ENCODE measurements around the gene SLC38A10.

DNA sequence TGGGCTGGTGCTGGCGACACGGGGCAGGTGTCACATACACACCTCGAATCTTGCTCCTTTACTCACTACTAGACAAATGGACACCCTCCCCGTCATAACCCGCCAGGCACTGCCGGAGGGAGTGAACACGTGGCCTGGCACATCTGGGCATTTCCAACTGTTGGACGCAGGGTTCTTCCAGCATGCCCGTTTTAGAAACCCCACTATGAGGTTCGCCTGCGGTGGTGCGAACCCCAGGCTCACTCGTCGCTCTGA, 65.5 kb downstream of the SLC38A10 start:
- TF ChIP-seq, protein P1, sequence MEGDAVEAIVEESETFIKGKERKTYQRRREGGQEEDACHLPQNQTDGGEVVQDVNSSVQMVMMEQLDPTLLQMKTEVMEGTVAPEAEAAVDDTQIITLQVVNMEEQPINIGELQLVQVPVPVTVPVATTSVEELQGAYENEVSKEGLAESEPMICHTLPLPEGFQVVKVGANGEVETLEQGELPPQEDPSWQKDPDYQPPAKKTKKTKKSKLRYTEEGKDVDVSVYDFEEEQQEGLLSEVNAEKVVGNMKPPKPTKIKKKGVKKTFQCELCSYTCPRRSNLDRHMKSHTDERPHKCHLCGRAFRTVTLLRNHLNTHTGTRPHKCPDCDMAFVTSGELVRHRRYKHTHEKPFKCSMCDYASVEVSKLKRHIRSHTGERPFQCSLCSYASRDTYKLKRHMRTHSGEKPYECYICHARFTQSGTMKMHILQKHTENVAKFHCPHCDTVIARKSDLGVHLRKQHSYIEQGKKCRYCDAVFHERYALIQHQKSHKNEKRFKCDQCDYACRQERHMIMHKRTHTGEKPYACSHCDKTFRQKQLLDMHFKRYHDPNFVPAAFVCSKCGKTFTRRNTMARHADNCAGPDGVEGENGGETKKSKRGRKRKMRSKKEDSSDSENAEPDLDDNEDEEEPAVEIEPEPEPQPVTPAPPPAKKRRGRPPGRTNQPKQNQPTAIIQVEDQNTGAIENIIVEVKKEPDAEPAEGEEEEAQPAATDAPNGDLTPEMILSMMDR (optimal IDR thresholded peaks at IDR 0.05 in 1 of 3, IDR thresholded peaks at IDR 0.05 in 1 of 3, conservative IDR thresholded peaks at IDR 0.05 in 1 of 3; ENCODE audit: extremely low read depth in 1 of 3, insufficient read depth in 2 of 3, low read length in 3 of 3), result no peak
- TF ChIP-seq EZH2 (IDR thresholded peaks at IDR 0.05; ENCODE audit: low read length), result no peak
